ENCODE results near the gene GPR137B.
"Not testable (repeated sequence)": the region's sequence is repeated elsewhere in the genome, so short reads cannot be mapped to it uniquely, and the experiment has no call there.

The GPR137B gene

GRCh38 chr1:236156512-236157208 lies 14.3 kb downstream of the GPR137B start:
- Histone ChIP-seq H3K9me3 (ENCODE audit: control insufficient read depth, low read length) (no peaks in the 10 kb centered on the region), H3K9ac (no peak overlapping the region), H3K4me3 (ENCODE audit: low read depth, low read length) (no peak overlapping the region), H3K36me3 (ENCODE audit: control insufficient read depth, insufficient read depth, low read length) (no peaks in the 10 kb centered on the region), H3K27ac (no peak overlapping the region), H3K79me2 (no peaks in the 10 kb centered on the region), H2AFZ (no peak overlapping the region), H3K4me2 (ENCODE audit: low read length) (no peak overlapping the region), H3K27me3 (ENCODE audit: control insufficient read depth, insufficient read depth, low read length) (no peaks in the 10 kb centered on the region), H3K4me1 (no peaks in the 10 kb centered on the region)
- TF ChIP-seq CTCF (IDR thresholded peaks at IDR 0.05): no peak

DNA sequence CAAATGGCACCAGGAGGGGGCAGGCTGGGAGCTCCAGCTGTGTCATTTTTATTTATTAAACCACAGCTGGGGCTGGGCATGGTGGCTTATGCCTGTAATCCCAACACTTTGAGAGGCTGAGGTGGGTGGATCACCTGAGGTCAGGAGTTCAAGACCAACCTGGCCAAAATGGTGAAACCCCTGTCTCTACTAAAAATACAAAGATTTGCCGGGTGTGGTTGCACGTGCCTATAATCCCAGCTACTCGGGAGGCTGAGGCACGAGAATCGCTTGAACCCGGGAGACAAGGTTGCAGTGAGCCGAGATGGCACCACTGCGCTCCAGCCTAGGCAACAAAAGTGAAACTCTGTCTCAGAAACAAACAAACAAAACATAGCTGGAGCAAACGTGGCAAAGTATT lies 15.7 kb downstream of the GPR137B start:
- H3K36me3 ChIP-seq (ENCODE audit: control insufficient read depth, insufficient read depth, low read length); H3K4me2 ChIP-seq (ENCODE audit: low read length): not testable (repeated sequence)

GRCh38 chr1:236158719-236159118 lies 16.4 kb downstream of the GPR137B start:
- Histone ChIP-seq H3K36me3 (ENCODE audit: control insufficient read depth, insufficient read depth, low read length) (no peaks in the 10 kb centered on the region), H3K9me3 (ENCODE audit: control insufficient read depth, low read length) (no peaks in the 10 kb centered on the region), H2AFZ (no peak overlapping the region), H3K4me1 (no peaks in the 10 kb centered on the region), H3K27me3 (ENCODE audit: control insufficient read depth, insufficient read depth, low read length) (no peaks in the 10 kb centered on the region), H3K4me3 (ENCODE audit: low read depth, low read length) (no peak overlapping the region), H3K4me2 (ENCODE audit: low read length) (no peak overlapping the region), H3K79me2 (no peaks in the 10 kb centered on the region), H3K27ac (no peak overlapping the region), H3K9ac (no peak overlapping the region)
- TF ChIP-seq CTCF (IDR thresholded peaks at IDR 0.05): no peak

More for the DNA sequence above, 15.7 kb downstream of the GPR137B start:
- H3K9me3 ChIP-seq (ENCODE audit: control insufficient read depth, low read length); H2AFZ ChIP-seq; H3K27me3 ChIP-seq (ENCODE audit: control insufficient read depth, insufficient read depth, low read length); H3K4me1 ChIP-seq; H3K9ac ChIP-seq; H3K27ac ChIP-seq; H3K79me2 ChIP-seq; H3K4me3 ChIP-seq (ENCODE audit: low read depth, low read length): not testable (repeated sequence)

DNA sequence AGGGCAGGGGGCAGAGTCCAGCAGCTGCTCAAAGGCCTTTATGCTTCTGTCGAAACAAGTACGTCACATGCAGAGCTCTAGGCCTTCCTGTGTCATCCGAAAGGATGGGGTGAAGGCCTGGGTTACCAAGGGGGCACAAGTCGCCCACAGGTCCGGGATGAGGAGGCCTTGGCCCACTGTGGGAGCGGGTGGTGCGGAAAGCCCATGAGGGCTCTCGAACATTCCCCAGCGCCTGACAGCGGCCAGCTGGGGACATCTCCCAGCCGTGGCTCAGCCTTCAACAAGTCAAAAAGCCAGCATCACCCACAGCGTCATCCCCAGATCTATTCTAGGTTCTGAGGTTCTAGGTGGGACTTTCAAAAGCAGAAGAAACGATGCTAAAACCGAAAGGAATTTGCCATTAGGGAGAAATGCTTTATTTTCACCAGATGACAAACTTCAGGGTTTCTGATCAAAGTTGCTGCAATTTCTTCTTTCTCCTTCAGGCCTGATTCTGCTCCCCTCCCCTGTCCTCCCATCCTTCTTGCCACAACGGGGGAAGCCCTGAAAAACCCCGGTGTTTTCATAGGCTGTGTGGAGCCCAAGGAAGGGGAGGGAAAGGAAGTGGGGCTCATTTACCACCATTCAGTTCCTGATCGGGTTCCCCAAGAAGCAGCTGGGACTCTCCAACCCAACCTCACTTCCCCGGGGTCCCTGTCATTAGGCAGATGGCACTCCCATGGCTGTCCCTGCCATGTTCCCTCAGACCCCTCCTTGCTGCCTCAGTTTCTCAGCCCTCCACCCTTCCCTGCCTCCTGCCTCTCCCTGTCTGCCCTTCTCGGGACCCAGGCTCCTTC lies 17.6 kb downstream of the GPR137B start:
- H2AFZ ChIP-seq: no peak overlapping the region
- H3K4me2 ChIP-seq (ENCODE audit: low read length): no peak overlapping the region
- H3K27me3 ChIP-seq (ENCODE audit: control insufficient read depth, insufficient read depth, low read length): no peaks in the 10 kb centered on the region
- no peaks in the 10 kb centered on the region for H3K79me2 ChIP-seq
- H3K9ac ChIP-seq: no peak overlapping the region
- H3K27ac ChIP-seq: no peak overlapping the region
- no peak overlapping the region for H3K4me3 ChIP-seq (ENCODE audit: low read depth, low read length)
- no peaks in the 10 kb centered on the region for H3K9me3 ChIP-seq (ENCODE audit: control insufficient read depth, low read length)
- no peaks in the 10 kb centered on the region for H3K36me3 ChIP-seq (ENCODE audit: control insufficient read depth, insufficient read depth, low read length)
- no peaks in the 10 kb centered on the region for H3K4me1 ChIP-seq
- no peak for TF ChIP-seq CTCF (IDR thresholded peaks at IDR 0.05)

DNA sequence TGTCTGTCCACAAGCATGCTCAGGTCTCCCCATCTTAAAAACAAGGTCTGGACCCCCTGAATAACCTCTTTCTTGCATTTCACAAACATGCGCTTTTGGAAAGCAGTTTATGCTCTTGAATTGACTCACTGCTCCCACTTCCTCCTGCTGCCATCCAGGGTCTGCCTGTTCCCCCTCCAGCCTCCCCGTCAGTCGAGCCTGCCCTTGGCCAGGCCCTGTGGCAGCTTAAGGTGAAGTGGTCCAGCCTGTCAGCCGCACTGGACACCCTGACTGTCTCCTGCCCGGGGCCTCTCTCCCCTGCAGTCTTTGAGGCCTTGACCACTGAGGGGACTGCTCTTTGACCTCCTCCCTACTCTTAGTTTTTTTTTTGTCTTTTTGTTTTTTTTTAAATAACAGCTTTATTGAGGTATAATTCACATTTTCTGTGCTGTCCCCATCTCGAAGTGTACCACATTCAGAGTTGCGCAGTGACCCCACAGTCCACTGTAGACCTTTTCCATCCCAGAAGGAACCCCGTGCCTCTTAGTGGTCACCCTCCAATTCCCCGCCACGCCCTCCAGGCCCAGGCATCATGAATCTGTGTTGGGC lies 18.3 kb downstream of the GPR137B start:
- Histone ChIP-seq H3K27me3 (ENCODE audit: control insufficient read depth, insufficient read depth, low read length) (no peaks in the 10 kb centered on the region), H3K4me2 (ENCODE audit: low read length) (no peak overlapping the region), H3K9me3 (ENCODE audit: control insufficient read depth, low read length) (no peaks in the 10 kb centered on the region), H3K79me2 (no peaks in the 10 kb centered on the region), H3K4me1 (no peaks in the 10 kb centered on the region), H3K36me3 (ENCODE audit: control insufficient read depth, insufficient read depth, low read length) (no peaks in the 10 kb centered on the region), H2AFZ (no peak overlapping the region), H3K9ac (no peak overlapping the region), H3K4me3 (ENCODE audit: low read depth, low read length) (no peak overlapping the region), H3K27ac (no peak overlapping the region)
- TF ChIP-seq CTCF (IDR thresholded peaks at IDR 0.05): no peak
